ENCODE data around the gene SLC5A1.

SLC5A1 gene

DNA sequence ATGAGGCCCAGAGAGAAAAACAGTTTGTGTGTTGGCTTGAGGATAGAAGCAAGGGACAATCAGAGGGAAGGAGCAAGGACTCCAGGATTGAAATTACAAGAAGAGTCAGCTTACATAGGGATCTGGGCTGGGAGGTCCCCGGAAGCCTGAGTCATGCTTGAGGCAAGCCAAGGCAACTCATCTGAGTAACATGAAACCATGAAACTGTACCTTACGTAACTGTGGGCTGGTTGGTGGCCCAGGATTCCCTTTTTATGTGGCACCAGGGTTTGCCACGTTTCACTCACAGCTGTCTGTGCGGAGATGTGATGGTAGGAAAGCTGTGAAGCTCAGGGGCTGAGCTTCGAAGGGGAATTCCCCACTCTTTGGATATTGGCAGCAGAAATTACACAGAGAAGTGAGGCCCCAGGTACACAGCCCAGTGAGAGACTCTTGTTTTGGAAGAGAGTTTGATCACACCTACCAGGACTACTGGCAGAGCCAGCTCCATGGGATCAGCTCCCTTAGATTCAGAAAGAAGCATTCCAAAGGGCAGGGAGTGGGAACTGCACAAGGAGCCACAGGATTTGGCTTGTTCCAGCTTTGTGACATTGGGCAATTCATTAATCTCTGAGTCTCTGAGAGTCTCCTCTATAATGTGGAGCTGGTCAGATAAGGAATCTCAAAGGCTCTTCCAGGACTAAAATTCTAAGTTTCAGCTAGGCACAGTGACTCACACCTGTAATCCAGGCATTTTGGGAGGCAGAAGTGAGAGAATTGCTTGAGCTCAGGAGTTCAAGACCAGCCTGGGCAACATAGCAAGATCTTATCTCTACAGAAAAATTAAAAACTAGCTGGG lies 7.8 kb downstream of the SLC5A1 start:
- DNase-seq = peak in 3 of 58 donors; percentile 1 to 10 (median 3)

DNA sequence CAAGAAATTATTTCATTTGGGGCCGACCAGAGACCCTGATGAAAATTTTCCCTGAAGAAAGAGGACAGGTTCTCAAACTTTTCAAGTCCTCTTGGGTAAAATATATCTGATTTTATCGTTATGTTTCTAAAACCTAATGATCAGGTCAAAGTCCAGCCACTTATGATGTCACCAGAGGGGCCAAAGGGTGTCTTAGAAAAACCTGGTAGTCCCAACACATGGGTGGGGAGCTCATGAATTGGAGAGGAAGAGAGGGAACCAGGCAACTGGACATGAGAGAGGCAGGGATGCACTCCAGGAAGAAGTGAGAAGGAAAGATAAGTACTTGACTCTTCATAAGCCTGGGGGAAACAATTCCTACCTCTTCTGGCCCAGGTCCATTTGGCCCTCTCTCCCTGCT lies 9.2 kb downstream of the SLC5A1 start:
- no peak for DNase-seq

DNA sequence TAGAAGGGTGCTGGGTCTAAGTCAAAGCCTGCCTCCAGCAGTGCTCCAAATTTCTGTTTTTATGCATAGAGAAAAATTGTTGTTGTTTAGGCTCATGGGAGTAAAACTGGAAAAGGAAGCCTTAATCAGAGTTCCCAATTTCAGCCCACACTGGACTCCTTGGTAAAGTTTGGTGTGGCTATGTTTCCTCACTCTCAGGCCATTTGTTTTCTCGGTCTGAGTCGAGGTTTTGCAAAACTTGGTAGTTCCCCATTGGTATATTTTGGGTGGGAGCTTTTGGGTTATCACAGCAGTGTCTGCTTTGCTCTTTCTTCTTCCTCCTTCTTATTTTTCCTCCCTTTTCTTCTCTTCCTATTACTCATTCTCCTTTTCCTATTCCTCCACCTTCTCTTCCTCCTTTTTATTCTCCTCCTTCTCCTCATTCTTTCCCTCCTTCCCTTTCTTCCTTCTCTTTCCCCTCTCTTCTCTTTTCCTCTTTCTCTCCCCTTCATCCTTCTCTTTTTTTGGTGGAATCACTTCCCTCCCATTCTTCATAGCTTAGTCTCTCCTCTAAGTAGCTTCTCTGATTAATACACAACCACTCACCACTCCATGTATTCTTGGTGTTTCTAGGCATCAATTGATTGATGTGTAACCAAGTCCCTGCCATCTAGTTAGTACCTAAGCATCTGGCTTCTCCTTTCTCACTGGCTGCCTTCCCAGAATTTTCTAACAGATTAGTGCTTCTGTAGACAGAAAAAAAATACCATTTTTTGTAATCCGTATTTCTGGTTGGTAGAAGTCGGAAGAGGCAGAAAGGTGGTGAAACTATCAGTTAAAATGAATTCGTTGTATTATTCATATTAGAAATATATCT lies 10.1 kb downstream of the SLC5A1 start:
- peak in 2 of 58 donors; percentile 11 to 31 for DNase-seq

DNA sequence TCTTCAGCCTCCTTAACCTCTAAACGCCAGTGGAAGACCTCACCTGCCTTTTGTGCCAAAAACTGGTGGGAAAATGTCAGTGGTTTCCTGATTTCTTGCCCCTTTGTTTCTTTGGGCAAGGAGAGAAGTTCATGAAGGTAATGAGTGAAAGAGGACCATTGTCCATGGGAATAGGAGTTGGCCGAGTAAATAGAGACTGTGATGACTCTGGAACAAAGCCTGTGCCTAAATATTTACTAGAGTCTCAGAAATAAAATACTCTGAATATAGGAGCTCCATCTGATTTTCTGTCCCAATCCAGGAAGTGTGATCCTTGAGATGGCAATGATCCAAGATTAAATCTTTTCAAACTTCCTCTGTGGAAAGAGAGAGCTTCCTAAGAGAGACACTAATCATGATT lies 12.0 kb downstream of the SLC5A1 start:
- no peak for DNase-seq

DNA sequence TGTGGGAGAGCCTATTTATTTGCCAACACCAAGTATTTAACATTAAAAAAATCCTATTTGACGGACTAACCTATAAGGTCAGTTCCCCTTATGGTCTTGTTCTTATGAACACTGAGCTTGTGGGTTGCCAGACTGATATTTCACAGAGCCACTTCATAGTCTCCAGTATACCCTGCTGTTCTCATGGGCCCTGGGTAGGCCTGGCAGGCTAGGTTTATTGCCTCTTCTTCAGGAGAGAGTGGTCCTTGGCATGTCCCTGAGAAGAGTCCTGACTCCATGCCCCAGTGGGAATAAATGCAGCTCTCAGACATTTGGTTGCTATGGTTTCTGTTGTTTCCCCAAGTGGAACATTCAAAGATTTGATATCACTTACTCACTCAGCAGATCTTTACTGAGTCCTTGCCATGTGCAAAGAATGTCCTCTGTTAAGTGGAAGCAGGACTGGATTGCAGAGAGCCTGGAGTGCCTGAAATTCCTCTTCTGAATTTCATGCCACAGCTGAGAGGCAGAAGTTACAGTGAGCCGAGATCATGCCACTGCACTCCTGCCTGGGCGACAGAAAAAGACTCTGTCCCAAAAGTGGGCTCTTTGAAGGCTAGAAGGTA lies 15.7 kb downstream of the SLC5A1 start:
- no peak for DNase-seq

DNA sequence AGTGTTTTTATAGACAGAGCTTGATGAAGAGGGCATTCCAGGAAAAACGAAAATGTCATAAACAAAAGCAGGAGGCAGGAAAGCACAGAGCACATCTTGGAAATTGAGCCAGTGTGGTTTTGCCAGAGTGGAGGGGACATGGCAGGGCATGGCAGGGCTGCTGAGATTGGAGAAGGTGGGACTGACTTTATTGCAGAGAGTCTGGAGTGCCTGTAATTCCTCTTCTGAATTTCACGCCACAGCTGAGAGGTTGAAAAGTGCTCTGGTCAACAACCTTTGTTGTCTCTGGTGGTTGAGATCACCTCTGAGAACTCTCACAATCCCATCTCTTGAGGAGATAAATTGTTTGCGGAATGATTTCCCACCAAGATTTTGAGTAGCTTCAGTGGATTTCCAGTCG lies 16.4 kb downstream of the SLC5A1 start:
- DNase-seq = no peak

DNA sequence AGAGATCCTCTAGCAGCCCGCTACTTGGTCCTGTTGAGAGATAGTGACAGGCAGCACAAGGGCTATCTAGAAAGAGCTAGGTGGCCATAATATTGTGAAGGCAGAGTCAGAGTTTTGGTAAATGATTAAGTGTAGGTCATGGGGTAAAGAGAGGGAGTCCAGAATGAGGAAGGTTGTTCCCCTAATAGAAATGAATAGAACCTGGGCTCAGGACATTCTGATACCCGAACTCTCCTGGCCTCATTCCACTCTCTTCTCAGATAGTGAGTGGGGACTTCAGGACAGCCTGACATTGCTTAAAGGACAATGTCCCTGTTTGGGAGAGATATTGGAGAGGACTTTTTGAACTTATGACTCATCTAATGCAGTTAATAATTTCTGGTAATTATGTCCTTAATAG lies 20.6 kb downstream of the SLC5A1 start:
- no peak for DNase-seq

DNA sequence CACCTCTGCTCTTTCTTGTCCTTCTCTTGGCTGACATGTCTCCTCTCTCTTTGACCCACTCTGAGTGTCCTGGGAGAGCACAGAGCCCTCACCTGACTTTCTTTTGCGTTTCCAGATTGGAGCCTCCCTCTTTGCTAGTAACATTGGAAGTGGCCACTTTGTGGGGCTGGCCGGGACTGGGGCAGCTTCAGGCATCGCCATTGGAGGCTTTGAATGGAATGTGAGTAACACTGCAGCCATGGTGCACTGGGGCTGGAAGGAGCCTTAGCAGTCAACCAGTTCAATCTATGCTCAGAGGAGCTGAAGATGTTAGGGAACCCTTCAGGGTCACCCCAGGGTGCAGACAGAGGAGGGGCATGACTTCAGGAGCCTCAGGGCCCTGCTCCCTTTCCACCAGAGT lies 23.8 kb downstream of the SLC5A1 start:
- no peak for DNase-seq

DNA sequence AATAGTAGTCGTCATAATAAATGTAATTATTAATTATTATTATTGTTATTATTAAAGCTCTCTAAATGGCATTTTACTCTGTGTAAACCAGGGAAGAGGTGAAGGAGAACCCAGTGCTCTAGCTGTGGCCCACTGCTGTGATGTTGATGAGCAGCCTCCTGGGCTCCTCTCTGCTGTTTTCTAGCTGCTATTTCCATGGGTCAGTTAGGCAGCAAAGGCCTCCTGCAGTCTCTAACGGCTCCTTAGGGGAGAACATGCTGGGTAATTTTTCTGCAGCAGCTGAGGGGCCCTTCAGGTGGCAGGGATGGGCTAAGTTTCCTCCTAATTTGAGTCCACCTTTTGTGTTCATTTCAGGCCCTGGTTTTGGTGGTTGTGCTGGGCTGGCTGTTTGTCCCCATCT lies 24.6 kb downstream of the SLC5A1 start:
- DNase-seq = no peak

DNA sequence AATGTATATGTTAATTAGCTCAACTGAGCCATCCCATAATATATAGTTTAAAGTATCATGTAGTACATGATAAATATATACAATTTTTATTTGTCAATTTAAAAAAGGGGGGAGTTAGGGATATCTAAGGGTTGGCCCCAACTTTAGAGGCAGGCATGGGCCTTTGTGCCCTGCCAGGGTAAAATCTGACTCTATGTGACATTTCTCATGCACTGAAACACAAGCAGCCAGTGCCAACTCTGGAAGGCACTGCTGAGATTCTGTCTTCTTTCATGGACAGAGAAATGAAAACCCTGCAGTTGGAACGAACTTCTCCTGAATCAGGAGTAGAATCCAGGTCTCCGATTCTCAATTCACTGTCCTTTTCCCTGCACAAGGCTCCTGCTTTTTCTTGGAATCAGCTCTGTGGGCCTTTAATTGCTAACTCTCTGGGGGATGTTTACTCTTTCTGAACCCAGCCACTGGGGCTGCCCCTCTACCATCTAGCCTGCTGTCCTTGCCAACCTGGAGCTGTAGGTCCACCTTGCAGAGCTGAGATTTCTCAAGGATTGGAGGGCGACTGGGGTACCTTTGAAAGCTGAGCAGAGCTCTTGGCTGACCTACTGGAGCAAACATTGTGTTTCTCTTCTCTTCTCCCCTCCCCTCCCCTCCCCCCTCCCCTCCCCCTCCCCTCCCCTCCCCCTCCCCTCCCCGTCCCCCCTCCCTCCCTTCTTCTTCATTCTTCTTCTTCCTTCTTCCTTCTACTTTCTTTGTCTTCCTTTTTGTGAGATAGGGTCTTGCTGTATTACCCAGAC lies 26.7 kb downstream of the SLC5A1 start:
- no peak for DNase-seq

DNA sequence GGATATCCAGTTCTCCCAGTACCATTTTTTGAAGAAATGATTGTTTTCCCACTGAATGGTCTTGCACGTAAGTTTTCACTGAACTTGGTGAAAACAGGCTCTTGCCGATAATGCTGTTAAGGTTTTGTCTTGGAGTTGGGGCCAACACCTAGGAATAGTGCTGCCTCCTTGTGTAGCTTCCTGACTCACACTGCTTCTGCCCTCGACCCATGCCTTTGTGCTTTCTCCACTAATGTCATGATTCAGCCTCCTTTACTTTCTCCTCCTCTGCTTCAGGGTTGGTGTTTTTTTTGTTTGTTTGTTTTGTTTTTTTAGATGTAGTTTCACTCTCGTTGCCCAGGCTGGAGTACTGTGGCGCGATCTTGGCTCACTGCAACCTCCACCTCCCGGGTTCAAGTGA lies 30.2 kb downstream of the SLC5A1 start:
- no peak for DNase-seq

DNA sequence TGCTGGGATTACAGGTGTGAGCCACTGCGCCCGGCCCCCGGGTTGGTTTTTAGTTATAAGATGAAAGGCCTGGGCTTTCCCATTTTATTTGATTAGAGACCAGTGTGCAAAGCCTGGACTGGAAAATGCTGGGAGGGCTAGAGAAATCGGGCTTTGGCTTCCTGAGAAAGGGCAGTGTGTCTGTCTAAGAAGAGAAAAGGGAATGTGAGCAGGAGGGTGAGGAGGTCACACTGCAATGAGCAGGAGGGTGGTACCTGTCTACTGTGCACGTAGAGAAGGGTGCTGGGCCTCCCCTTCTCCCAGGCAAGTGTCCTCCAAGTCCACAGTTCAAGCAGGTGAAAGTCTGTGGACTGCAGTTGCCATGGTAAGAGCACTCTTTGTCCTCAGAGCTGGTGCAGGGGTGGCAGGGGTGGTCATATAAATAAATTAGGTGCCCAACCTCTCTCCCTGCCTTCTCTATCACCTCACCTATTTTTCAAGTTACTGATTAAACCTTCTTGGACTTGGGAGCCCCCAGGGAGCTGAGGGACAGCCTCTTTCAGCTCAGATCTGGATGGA lies 30.8 kb downstream of the SLC5A1 start:
- DNase-seq = no peak

DNA sequence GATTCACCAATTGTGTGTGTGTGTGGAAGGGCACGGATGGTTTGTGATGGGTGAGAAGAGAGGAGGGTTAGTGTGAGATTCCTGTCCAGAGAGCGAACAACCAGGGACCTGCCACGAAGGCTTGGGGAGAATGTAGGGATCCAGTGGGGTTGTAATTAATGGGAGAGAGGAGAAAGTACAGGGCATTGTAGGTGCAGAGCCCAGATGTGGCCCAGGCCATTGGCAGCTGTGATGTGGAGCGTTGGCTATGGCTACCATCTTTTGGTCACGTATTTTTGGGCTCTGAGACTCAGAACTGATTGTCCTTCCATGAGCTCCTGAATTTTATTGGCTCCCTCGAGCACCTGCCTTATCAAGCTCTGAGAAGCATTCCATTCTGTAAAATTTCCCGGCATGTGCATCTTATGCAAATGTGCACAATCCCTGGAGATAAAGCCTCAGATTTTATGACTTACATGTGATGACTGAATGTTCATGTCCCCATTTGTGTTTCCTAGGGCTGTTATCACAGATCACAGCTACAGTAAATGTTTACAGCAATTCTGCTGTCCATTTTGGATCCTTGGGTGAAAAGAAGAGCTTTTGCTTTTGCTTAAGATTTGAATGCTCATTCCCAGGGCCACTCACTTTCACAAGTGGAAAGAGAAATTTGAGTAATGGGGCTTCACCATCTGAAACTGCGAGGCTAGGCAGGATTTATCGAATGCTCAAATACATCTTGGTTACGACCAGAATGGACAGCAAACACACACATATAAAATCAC lies 33.1 kb downstream of the SLC5A1 start:
- no peak for DNase-seq

DNA sequence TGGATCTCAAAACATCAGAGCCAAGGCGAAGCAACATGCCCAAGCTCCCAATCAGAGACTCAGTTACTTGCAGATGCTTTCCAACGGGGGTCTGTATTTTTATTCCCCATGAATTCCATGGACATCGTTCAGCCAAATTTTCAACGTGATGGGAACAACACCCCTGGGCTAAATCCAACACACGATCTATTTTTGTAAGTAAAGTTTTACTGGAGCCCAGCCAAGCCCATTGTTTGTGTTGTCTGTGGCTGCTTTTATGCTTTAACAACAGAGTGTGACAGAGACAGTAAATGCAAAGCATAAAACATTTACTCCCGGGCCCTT lies 33.7 kb downstream of the SLC5A1 start:
- DNase-seq = no peak

DNA sequence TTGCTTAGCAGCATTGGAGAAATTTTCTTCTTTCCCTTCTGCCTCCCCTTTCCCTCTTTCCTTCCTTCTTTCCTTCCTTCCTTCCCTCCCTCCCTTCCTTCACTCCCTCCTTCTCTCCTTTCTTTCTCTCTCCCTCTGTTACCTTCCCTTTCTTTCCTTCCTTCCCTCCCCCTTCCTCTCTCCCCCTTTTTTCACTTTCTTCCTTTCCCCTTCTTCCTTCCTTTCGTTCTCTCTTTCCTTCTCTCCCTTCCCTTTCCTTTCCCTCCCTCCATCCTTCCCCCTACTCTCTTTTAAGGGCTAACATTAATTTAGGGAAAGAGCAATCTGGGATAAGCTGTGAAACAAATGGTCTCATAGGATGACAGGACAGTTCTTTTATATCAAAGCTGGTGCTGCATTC lies 34.1 kb downstream of the SLC5A1 start:
- DNase-seq = no peak

DNA sequence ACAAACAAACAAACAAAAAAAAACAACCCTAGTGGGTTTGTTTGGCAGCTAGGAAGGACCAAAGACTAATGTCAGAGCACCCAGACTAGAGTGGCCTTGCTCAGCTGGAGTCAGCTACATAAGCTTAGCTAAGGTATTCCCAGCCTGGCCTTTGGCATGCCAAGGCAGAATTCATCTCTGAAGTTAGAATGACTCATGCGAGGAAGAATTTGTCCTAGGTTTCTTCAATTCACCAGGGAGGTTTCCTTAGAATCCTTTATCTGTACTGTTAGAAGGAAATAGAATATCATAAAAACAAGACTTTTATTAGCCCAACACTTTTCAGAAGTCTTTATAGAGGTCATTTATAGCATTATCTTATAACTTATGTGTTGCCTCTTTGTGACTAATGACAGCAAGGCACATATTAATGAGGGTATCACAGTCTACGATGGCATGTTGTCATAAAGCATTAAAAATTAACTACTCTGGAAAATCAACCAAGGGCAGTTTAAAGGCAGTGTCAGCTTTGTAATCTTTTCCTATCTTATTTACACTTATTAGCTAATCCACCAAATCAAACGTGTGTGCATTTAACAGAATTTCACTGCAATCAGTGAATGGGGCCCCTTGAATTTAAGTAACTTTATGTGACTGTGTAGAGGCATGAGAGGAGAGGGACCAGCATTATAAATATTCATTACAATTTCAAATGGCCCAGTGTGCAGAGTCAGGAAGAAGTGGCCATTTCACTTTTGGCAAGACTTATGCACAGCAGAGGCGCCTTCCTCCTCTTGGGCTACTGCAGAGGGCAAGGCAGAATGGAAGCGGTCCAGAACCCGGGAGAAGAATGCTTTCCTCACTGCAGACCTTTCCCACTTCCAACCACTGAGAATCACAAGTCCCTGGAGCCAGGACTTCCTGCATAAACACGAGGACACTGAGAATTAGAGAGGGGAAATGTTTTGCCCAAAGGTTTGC lies 36.3 kb downstream of the SLC5A1 start:
- DNase-seq = peak in 1 of 58 donors; percentile 5

DNA sequence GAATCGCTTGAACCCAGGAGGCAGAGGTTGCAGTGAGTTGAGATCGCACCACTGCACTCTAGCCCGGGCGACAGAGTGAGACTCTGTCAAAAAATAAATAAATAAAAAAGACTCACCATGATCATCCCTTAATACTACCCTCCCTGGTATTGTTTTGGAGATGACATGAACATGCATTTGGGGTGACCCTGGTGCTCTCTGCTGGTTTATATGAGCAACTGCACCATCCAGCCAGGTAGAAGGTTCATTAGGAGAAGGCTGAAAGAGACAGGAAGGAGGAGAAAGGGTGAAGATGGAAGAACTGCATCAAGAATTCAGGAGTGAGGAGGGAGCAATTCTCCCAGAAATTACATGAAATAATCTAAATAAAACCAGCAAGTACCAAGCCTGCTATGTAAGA lies 37.8 kb downstream of the SLC5A1 start:
- peak in 7 of 58 donors; percentile 1 to 40 (median 6) for DNase-seq

DNA sequence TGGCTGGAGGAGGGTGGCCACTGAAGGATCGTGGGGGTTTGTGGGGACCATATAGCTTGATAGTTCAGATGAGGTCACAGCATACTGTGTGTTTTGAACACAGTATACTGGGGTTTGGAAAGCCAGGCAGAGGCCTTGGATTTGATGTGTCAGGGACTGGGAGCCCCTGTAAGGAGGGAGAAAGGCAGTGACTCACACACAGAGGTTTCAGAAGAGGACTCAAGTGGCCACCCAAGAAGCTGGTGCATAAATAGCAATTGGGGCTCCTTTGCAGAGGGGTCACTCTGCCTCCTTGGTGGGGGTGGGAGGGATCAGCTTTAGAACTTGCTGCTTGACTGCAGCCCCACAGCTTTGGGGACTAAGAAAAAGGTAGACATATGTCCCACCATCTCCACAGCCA lies 39.3 kb downstream of the SLC5A1 start:
- DNase-seq = no peak

DNA sequence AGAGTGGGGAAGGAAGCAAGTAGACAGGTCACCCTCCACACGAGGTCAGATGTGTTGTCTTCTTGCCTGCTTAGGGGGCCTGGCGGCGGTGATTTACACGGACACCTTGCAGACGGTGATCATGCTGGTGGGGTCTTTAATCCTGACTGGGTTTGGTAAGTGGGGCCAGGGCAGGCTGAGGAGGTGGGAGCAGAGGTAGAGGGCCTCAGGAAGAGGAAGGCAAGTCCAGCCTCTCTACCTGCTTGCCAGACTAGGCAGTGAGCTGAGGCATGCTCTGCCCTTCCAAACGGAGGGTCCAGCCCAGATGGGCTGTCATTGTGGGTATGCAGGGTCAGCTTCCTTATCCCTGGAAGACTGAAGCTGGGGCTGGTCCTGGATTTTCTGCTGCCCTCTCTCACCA lies 39.9 kb downstream of the SLC5A1 start:
- DNase-seq = no peak
